HG03108 (cell line): ENCODE data around the gene FERMT2.
"Not testable (repeated sequence)": the region's sequence is repeated elsewhere in the genome, so short reads cannot be mapped to it uniquely, and the experiment has no call there.

Source experiments
- ATAC-seq: cut with Tn5 transposase; IDR thresholded peaks from one replicate; pipeline ENCODE4 v1.9.1; 2021; ENCODE audit warnings: moderate library complexity; ENCODE audit not compliant: unreplicated experiment

FERMT2 gene

DNA sequence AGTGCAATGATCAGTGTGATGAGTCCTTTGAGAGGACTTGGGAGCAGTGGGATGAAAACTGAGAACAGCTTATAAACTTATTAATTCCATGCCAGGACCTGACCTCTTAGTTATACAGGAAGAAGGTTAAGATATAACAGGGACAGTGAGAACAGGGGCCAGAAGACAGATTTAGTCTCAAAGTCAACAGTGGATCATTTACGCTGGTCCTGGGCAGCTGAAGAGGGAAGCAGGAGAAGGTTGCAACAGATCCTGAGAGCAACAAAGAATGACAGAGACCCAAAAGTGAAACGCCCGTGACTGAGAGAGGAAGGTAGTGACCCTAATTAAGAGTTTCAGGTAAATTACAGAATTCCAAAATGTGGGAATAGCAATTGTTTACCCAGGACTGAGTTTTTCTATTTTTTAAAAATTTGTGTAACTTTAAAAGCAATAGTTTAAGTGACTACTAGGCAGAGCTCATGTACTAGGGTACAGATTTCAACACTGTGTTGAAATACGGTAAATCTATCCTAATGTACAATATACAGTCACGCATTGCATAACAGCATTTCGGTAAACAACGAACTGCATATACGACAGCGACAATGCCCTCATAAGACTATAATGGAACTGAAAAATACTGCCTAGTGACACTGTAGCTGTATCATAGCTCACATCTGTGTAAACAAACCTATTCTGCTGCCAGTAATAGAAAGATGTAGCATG lies 81.8 kb downstream of the FERMT2 start:
- no peak for ATAC-seq

DNA sequence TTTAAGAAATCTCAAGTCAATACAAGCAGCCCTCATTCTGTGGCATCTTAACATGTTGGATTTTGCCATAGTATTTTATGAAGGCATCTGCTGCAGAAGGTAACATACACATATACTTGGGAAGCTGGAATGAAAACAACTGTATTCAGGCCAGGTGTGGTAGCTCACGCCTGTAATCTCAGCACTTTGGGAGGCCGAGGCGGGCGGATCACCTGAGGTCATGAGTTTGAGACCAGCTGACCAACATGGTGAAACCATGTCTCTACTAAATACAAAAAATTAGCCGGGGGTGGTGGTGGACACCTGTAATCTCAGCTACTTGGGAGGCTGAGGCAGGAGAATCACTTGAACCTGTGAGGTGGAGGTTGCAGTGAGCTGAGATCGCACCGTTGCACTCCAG lies 86.0 kb downstream of the FERMT2 start:
- ATAC-seq = not testable (repeated sequence)

DNA sequence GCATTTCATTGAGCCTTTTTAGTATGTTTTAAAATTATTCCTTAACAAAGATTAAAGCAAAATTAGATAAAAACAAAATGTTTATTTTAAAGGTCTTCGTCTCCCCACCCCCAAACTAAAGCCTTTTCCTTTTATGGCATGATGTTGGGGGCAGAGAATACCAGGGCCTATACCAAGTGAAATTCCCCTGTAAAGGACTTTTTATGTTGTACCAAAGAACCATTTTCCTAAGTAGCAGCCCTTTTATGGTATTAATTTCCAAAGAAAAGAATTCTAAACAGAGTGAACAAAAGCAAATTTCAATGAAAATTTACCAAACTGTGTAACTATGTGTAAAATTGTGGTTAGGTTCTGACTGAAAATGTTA lies 87.5 kb downstream of the FERMT2 start:
- no peak for ATAC-seq

DNA sequence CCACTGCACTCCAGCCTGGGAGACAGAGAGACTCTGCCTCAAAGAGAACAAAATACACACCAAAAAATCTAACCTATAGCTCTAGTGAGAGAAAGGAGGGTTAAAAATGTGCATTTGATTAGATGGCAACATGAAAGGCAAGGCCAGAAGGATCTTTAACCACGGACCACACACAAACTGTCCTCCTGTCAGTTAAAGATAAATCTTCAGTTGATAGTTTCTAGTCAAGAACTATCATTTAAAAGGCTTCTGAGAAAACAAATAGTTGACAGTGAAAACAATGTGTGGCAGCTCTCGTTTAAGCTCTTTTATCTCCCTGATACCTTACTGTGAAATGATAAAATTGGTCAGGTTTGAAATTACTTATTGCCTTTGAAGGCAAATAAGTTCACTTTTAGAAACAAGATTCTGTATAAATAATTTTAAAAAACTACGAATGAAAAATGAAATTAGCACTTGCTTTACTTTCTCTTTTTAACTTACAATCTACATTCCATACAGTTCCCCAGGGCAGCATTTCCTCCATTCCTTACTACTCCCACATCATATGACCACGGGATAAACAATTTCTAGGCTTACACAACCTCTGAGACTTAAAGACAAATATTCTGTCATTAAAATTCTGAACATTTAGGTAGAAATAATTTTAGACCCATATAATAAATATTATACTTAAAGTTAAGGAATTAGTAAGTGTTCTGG lies 88.1 kb downstream of the FERMT2 start:
- ATAC-seq = no peak

DNA sequence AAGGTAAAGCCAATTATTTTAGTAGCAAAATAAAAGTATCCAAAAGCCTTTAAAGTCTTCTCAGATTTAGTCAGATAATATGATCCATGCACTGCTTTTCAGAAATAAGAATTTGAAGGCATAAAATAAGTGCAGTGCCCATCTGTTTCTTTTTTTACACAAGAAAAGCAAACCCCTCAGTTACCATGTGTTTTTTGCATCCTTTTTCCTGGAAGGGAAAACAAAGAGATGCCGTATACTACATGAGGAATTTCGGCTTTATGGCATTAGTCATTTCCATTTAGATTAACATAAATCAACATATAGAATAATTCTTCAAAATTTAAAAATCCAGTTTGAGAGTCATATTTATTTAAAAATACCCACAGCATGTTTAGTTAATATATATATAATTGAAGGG lies 89.4 kb downstream of the FERMT2 start:
- no peak for ATAC-seq

DNA sequence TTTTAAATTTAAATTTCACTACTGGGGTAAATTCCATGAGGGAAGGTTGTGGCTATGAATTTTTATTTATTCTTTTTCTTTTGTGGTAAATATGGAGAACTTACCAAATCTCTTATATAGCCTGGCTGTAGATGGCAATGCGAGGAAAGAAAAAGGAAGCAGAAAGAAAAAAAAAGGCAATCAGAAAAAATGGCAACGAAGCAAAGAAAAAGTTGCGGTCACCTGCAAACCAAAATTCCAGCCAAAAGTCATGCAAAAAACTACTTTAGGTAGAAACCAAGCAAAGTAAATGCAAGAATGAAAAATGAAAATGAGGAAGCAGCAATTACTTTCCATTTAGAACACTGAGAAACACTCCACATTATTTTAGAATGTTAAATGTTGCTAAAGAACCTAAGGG lies 89.9 kb downstream of the FERMT2 start:
- ATAC-seq = no peak

DNA sequence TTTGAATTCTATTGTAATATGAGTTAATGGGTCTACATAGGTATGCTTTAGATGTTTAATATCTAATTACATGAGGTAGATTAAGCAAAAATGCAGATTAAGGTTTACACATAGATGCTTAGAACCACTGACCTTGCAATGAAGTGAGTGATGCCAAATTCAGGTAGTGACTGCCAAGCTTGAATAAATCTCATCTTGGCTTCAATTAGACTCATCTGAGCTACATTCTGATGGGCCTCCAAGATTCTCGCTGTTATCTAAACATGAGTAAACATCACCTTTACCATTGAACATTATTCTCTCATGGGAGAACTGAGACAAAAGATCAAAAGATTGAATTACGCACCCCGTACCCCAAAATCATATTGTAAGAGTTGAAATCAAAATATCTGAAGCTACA lies 90.6 kb downstream of the FERMT2 start:
- ATAC-seq = no peak

DNA sequence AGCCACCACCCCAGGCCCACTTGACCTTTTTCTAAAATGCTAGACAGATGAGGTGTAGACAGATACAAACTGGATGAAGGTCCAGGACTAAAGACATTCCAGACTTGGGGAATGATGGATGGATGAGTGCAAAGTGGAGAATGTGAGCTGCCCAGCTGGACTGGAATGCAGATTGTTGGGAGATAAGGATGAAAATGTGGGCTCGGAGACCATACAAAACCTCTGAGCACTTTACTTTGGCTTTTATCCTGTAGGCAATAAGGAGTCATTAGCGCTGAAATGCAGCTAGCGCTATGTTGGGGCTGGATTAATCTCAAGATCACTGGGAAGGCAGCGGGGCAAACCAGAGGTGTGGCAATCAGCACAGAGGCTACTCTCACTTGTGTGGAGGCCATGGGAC lies 94.7 kb downstream of the FERMT2 start:
- no peak for ATAC-seq

DNA sequence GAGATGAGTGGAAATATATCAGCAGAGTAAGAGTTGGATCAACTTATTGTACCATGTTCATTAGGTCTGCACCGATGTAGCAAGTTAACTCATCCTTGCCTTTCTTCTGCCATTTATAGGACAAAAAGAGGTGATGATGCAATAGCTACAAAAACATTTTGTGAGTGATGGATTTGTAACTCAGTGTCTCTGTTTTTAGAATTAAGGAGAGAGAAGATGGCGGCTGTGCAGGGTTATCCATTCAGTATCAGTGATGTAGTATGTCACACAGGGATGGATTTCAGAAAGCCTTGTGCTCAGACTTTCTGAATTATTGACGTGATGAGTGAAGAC lies 97.4 kb downstream of the FERMT2 start:
- ATAC-seq = no peak

DNA sequence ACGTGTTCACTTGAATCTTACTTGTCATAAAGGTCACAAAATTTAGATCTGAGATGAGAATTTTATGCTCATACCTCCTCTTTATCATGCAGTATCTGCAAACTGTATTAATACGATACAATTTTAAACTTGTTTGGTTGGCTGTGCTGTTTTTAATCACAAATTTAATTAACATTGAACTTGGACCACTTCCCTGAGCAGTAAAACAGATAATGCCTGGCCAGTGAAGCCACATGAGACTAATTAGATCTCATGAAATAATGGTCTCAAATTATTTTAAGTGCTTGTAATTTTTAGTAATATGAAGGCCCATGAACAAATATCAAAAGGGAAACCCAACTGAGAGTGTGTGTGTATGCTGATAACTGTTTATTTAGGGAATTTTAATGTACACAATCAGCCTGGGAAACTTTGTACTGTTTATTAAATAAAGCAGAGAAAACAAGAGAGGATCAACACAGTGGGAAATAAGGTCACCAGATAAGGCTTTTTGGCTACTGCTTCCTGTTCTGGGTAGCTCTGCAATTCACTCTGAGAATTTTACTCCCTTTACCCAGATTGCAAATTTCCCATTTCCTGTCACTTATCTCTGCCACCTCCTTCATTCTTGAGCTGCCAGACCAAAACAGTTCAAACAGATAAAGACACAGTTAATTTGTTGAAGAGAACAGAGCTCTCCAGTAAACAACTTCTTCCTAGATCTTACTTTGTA lies 97.9 kb downstream of the FERMT2 start:
- ATAC-seq = no peak

DNA sequence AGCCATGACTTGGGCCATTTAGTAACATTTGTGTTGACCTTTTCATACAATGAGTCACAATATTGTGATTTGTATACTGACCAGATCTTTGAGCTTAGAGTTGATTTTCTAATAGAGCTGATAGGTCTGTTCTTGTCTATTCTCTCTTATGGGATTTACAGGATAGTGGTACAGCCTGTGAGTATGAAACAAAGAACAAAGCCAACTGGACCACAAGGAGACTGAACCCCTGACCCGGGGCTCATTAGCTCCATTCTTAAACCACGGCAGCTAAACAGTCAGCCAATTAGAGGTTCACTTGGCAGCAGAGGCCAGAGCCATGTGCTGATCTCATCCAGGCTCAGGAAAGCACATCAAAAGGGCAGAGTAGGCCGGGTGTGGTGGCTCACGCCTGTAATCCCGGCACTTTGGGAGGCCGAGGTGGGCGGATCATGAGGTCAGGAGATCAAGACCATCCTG lies 100.4 kb downstream of the FERMT2 start:
- no peak for ATAC-seq

DNA sequence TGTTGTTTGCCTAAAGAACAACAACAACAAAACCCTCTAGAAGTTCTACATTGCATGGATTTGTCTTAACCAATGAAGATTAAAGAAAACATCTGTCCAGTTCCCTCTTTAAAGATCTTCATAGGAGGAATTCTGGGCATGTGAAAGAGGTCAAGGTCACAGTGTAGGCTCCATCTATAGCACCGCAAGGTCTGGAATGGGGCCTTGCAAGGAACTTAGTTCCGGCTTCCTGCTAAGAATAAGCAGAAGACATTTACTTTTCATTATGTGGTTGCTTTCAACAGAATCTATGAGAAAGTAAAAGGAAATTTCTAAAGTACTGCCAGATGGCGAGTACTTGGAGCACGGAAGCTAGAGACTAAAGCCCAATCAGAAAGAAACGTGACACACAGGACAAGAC lies 102.2 kb downstream of the FERMT2 start:
- ATAC-seq = no peak

DNA sequence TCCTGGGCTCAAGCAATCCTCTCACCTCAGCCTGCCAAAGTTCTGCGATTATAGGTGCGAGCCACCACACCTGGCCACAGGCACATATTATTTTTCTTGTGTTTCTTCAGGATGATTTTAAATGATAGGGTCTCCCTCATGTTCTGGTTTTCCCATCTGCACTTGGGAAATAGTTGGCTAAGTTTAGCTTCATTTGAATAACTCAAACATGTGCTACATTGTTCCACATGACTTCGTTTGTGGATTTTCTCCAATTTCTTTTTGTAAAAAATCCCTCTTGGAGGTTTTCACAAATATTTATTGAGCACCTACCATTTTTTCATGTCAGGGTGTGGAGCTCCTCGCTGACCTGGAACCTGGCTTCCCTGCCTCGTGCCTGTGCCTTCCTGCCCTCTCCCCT lies 104.3 kb downstream of the FERMT2 start:
- no peak for ATAC-seq

DNA sequence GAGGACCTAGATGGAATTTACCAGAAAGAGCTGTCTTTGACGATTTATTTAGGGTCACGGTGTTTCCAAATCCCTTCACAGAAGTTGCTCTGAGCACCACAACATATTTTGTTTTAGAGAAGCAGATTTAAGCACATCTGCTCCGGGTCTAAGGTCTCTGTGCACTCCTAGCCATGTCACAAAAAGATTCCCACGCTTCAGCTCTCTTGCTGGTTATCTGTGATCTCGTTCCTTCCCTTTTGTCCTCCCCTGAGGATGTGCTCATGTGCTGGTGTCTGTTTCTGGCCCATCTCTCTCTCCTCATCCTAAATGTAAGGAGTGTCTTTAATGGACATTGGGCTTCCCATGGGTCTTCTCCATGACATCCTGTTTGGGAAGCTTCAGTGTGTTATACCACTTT lies 105.8 kb downstream of the FERMT2 start:
- ATAC-seq = no peak

DNA sequence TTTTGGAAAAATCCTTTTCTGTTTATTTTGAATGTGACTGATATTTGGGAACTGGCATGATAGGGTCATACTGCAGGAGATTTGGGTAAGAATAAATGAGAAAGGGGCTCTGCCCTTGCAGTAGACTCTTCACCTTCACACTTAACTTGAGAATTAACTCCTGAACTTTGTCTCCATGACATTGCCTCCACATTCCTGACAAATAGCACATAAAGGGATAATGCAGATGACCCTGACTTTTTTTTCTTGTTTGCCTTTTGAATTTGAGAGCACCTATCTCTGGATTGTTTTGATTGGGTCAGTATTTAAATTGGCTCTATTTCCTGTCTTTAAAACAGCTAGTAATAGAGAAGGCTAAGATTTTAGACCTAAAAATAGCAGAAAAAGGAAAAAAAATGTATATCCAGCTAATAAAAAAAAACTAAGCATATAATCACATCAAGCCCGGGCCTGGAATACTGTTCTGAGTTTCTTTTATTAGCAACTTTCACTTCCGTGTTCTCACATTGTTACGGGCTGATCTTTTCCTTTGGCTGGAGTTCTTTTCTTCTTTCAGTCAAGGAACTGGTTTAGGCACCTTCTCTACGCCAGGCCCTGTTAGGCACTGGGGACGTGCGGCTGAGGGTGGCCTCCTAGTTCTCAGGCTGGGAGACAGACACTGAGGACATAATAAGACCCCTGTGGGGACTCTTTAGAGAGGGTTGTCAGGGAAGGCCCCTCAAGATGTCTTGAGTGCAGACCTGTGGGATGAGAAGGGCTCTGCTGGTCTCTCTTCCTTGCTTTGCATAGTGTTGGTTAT lies 106.4 kb downstream of the FERMT2 start:
- no peak for ATAC-seq

DNA sequence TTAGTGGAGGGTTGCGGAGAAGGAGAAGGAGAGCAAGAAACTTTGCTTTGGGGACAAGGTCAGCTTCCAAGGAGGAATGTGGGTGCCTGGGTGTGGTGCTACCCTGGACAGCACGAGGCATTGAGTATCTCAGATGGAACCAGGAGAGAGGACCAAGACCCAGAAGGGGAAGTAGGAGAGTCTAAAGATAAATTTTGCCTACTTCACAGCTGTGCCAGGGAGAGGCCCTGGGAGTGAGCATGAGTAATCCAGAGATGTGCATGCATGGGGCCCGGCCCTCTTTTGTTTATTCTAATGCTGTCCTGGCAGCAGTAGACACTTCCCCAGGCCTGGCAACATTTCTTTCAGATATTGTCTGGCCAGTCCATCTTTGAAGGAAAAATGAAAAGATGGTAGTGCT lies 110.0 kb downstream of the FERMT2 start:
- ATAC-seq = no peak

DNA sequence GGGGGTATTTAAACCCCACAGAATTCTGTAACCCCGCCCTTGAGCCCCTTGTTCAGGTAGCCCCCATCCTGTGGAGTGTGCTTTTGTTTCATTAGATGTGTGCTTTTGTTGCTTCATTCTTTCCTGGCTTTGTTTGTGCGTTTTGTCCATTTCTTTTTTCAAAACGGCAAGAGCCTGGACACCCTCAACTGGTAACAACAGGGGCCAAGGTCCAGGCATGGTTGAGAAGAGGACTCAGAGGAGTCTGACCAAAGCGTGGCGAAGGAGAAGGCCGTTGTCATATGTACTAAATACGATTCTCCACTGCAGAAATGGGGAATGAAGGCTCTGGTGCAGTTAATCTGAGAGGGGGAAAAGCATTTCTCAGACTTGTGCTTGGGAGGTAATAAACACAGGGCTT lies 113.4 kb downstream of the FERMT2 start:
- ATAC-seq = no peak

DNA sequence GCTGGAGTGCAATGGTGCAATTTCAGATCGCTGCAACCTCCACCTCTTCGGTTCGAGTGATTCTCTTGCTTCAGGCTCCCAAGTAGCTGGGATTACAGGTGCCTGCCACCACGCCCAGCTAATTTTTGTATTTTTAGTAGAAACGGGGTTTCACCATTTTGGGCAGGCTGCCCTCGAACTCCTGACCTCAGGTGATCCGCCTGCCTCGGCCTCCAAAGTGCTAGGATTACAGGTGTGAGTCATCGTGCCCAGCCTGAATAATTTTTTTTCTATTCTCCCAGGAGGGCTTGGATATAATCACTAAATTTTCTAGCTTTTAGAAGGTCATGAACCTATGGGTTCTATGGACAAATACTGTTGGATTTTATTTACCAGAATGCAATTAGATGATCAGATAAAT lies 114.8 kb downstream of the FERMT2 start:
- ATAC-seq = no peak

DNA sequence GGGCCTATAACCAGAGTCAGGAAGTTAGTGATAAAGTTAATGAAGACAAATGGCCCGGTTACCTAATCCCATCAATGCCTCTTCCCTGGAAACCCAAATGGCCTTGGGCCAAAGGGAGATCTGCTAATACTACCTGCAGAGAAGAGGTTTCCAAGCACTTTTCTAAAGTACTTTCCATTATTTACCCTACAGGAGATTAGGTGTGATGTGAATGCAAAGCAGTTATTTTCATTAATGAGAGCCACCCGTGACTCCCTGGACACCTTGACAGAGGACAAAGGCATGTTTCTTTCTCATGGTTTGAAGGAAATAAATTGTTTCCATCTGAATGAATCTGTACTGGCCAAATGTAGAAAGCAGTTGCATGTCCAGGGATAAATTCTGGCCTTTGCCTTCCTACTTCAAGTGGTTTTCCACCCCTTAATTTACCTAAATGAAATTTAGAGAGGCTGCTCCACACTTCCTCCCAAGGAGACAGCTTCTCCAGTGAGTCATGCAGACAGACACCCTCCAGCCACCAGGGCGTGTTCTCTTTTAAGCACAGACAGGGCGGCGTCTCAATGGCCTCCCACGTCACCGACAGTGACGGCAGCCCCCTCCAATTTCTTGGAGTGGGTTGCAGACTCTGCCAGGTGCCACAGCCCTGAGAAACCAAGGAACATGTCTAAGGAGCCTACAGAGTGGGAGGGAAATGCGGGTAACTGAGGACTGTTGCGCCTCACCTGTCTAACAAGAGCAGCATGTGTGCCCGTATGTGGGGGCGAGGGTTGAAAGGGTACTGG lies 115.5 kb downstream of the FERMT2 start:
- no peak for ATAC-seq

DNA sequence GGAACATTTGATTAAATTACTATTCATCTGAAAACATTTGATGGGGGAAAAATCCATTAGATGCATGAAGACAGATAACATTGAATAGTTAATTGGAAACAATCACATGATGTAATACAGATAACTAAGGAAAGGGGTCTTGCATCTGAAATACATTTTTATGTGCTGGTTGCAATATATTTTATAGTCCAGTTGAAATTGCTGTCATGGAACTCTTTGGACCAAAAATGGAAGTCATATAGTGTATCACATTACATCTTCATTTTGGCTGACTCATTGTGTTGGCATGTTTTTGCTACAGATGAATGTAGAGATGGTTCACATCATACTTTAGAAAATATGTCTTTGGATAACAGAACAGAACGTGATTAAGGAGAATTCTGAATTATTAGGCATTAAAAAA lies 116.4 kb downstream of the FERMT2 start:
- ATAC-seq = no peak

DNA sequence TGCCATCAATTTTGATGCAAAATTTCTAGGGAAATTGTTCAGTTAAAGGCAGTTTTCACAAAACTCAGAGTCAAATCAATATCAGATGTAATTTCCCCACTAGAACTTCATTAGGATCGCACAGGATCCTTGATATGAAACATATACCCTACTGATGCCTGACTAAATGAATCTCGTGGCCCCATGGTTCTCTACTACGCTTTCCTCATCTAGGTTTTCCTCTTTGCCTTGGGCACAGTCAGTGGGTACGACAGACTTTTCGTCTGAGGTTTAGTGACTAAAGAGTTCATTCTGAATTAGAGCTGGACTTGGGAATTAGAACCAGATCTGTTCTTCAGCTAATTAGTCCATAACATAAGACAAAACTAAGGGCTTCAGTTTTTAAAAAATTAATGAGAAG lies 117.0 kb downstream of the FERMT2 start:
- ATAC-seq = no peak
